KBM-7 (cell line): ENCODE measurements around the gene IMMT.
"Not testable (repeated sequence)": the region's sequence is repeated elsewhere in the genome, so short reads cannot be mapped to it uniquely, and the experiment has no call there.

Experiments used
- DNase-seq: peaks from one replicate; pipeline ENCODE4 v3.0.0-alpha.2; 2015
- in situ Hi-C: fragments of 300-500 bp; cut with MboI; formaldehyde crosslinking; loops from 2 replicates; pipeline ENCODE4 v1.14.3; 2020; ENCODE audit warnings: low sequenced_read_pairs, low pct_unique_long_range_greater_than_20kb, mixed read lengths

IMMT gene

DNA sequence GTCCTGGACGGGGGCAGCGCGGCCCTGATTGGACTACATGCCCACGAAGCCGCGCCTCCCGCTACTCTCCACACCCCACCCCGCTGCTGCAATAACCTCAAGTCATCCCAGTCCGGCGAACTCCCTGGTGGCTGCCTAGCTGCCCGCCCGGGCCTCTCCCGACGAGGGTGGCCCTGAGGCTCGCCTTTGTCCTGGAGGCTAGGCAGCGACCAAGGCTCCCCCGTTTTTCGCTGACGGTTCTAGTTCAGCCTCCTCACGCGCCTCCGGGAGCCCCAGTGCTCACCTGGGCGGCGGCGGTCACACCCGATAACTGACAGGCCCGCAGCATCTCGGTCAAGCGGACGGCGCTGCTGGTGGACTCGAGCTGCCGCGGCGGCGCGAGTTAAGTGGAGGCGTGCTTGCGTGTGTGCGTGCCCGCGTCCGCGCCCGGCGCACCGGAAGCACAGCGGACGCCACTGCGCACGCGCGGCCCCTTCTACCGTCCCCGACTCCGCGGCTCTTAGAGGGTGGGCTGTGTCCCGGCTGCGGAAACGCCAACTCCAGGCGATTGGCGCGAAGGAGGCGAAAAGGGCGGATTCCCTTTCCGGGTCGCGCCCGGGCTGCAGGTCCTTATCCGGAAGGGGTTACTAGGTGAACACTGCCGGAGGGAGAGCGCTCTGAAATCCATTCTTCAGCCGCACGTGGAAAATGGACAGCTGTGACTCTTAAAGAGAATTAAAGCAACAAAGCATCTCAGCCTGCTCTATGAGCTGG, at the start of gene IMMT:
Gene IMMT (minus strand): TSS at position 408 of the 753 bp plus-strand sequence. CDS start 80 bp downstream, at position 328.
- in situ Hi-C loops = no loop called here
- DNase-seq = peak; percentile 99

- DNase-seq, in situ Hi-C loops: not testable (repeated sequence)
Observed at GRCh38 chr2:86244781-86245180, 49.5 kb upstream of the IMMT start.

DNA sequence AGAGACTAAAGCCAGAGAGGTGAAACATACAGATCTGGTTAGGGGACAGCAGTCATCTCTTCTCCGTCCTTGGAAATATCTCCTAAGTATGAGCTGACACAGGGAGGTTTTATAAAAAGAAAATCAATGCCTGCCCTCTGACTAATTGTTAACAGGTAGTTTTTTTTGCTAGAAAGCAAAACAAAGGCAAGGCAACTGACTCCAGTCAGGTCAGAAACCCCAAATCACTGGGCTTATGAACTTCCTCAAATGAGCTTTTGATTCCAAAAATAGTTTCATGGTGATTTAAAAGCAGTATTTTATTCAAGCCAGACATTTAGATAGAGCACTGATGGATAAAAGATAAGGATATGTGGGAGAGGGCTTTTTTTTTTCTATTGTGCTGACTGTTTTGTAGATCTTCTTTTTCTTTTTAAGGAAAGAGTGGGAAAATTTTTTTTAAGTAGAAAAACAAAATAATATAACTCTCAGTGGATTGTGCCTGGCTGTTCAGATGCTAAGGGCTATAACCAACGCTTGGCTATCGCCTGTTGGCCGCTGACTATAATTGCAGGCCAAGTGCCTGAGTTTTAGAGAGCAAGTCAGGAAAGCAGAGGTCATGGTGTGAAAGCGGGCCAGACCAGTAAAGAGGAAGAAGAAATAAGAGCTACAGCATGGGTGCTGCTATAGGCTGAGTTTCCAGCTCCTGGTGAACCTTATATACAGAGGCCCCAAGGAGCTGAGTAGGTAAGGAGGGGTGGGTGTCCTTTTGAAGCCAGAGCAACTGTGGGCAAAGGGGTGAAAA, 48.9 kb upstream of the IMMT start:
- in situ Hi-C loops = no loop called here
- DNase-seq = no peak

DNA sequence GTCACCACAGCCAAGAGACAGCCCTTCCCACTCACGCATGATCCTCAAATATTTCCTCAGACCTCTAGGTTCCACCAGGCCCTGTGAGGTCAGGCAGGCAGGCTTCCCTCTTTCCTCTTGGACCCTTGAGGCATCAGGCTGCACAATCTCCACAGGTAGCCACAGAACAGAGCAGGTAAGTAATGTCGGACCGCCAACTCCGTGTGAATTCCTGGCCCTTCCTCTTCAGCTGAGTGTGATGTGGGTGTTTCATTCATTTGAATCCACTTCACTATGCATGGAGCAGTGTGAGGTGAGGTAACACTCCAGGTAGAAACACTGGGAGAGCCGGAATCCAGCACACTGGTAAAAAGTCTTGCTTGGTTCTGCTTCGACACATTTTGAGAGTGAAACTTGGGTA, 48.0 kb upstream of the IMMT start:
- in situ Hi-C loops = no loop called here
- DNase-seq = no peak

- in situ Hi-C loops = no loop called here
- no peak for DNase-seq
Observed at GRCh38 chr2:86241611-86242010, 46.3 kb upstream of the IMMT start.

GRCh38 chr2:86240251-86240650, 45.0 kb upstream of the IMMT start:
- in situ Hi-C loops = no loop called here
- DNase-seq = no peak

GRCh38 chr2:86239745-86240144, 44.5 kb upstream of the IMMT start:
- no peak for DNase-seq
- in situ Hi-C loops = no loop called here

GRCh38 chr2:86239326-86239725, 44.1 kb upstream of the IMMT start:
- peak; percentile 64 for DNase-seq
- in situ Hi-C loops = no loop called here

GRCh38 chr2:86238354-86238753, 43.1 kb upstream of the IMMT start:
- in situ Hi-C loops = no loop called here

GRCh38 chr2:86237172-86237571, 41.9 kb upstream of the IMMT start:
- in situ Hi-C loops = no loop called here
- DNase-seq = no peak

More at GRCh38 chr2:86238354-86238753, 43.1 kb upstream of the IMMT start:
- no peak for DNase-seq

DNA sequence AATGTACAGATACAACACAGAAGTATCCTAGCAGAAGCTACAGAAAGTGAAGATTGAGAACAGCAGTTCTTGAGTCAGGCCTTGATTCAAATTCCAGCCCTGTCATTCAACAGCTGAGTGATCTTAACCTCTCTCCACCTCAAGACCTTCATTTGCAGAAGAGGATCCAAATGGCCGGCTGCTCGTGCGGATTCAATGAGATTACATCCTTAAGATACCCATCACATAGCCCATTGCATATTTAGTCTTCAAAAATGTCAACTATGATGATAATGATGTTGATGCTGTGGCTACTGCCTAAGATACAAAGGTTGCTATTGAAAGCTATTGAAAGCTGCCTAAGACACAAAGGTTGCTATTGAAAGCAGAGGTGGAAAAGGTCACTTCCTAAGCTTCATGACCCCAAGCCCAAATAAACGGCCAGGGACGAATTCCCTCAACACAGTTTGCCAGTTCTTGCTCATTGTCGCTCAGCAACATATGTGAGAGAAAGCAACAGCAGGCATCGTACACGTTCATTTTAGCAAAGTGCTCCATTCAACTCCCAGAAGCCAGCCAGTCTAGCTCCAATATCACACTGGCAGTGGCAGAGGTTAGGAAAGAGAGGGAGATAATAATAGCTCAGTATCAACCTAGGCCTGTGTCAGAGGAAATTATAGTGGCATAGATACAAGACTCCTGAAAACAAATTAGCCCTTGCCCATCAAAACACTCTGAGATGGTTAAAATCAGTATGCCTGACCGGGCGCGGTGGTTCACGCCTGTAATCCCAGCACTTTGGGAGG, 40.1 kb upstream of the IMMT start:
- in situ Hi-C loops = no loop called here
- no peak for DNase-seq

DNA sequence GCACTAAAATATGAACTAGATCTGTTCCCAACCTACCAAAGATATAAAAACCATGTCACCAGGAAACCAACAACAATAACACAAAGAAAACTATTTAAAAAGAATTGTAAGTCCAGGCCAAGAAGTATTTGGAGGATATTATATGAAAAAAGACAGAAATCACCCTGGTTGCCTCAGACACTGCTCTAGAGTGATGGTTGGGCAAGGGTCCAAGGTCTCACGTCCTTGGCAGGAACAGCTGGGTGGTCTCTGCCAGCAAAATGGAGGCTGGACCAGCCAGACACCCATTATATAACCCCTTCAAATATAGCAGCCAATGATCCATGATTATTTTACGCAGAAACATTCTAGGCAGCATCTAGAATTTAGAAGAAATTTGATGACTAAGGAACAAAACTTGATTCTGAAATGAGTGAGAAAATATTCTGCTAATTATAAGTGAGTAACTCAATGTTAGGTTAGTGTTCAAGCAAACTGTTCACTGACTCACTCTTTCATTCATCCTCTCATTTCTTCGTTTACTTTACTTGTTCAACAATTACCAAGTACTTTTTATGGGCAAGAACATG, 39.4 kb upstream of the IMMT start:
- DNase-seq = no peak
- in situ Hi-C loops = no loop called here

GRCh38 chr2:86233436-86233835, 38.2 kb upstream of the IMMT start:
- in situ Hi-C loops = no loop called here

GRCh38 chr2:86232910-86233309, 37.6 kb upstream of the IMMT start:
- no peak for DNase-seq
- in situ Hi-C loops = no loop called here

More at GRCh38 chr2:86233436-86233835, 38.2 kb upstream of the IMMT start:
- no peak for DNase-seq

DNA sequence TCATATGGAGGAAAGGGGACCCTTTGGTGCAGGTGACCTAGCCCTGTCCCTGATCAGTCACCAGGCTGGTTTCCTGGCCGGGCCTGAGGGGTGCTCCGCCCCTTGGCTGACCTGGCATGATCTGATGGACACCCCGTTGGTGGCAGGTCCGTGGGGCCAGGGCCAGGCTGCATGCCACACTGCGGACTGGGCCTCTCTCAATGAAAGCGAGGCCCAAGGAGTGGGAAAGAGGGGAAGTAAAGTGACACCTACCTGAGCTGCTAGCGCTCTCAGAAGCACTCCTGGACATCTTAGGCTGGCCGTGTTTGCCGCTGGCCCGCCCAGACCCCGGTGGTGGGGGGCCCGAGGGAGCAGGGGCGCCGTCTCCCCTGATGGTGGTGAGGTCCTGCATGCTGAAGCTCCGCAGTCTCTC, 37.1 kb upstream of the IMMT start:
- no peak for DNase-seq
- in situ Hi-C loops = no loop called here

DNA sequence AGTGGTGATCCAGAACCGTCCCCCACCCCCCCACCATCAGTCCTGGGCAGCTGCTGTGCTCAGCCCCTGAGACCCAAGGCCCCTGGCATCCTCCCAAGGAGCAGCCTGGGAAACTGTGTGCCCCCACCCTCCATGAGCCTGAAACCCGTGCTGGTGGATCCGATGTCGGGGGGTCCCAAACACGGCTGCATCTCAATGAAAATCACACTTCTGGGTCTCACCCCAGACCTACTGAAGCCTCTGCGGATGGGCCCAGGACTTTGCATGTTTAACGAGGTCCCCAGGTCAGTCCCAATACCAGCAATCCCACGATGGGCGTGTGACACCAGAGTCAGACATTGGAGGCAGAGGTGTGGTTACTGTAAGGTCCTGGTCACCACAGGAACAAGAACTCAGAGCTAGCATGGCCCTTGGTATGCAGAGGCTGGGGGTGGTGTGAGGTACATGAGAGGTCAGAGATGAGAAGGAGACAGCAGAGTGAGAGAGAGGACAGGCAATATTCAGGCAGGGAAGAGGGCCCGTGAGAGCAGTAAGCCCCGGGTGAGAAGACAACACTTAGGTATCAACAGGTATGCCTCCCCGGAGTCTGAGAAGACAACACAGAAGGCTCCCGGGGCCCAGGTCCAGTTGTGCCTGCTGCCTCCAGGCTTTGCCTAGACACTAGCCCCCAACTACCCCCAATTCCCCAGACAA, 36.6 kb upstream of the IMMT start:
- no peak for DNase-seq
- in situ Hi-C loops = no loop called here

DNA sequence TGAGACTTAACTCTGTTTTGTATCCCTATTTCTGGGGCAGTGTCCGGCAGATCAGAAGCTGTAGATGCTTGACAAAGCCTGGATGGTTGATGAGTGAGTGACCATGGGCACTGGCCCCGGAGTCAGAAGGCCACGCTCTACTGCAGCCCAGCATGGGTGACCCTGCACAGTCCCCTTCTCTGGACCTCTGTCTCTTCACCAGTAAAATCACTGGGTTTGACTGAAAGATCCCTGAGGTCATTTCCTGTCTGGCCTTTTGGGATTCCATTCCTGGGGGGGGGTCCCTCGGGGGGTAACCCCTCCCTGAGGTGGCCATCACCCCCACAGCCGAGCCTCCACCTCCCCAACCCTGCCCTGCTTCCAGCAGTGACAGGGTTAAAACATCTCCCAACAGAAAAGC, 35.7 kb upstream of the IMMT start:
- DNase-seq = no peak
- in situ Hi-C loops = no loop called here

DNA sequence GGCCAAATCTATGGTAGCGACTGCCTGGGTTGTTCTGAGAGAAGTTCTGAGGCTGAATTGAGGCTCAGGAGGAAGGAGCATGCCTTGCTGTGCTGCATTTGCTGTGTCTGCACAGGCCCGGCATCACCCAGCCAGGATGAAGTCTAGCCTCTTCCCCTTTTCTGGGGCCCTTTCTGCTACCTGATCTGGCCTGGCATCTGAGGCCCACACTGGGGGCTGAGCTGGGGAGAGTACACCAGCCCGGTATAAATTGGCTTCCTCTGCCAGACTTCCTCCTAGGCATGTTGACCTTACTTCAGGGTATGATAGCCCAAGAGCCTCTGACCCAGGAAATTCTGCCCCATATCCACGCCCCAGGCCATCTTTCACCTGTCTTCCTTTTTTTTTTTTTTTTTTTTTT, 34.0 kb upstream of the IMMT start:
- DNase-seq = peak; percentile 73
- in situ Hi-C loops = no loop called here

DNA sequence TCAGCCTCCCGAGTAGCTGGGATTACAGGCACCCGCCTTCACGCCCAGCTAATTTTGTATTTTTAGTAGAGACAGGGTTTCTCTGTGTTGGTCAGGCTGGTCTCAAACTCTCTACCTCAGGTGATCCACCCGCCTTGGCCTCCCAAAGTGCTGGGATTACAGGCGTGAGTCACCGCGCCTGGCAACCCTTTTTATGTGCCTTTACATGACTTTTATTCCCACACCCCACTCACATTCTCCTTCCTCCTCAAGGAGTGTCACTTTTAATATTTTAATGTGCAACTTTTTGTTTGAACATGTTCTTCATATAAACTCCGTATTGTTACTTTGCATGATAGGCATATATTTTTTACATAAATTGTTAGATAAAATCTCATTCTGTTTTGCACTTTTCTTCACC, 33.3 kb upstream of the IMMT start:
- in situ Hi-C loops, DNase-seq: not testable (repeated sequence)
